GM19238 (cell line): Measurements from ENCODE around the gene ALB.

ENCODE experiments used
- DNase-seq: peaks from one replicate; pipeline ENCODE4 v3.0.0; 2011; ENCODE audit warnings: low spot score; ENCODE audit not compliant: insufficient read length

The ALB gene

DNA sequence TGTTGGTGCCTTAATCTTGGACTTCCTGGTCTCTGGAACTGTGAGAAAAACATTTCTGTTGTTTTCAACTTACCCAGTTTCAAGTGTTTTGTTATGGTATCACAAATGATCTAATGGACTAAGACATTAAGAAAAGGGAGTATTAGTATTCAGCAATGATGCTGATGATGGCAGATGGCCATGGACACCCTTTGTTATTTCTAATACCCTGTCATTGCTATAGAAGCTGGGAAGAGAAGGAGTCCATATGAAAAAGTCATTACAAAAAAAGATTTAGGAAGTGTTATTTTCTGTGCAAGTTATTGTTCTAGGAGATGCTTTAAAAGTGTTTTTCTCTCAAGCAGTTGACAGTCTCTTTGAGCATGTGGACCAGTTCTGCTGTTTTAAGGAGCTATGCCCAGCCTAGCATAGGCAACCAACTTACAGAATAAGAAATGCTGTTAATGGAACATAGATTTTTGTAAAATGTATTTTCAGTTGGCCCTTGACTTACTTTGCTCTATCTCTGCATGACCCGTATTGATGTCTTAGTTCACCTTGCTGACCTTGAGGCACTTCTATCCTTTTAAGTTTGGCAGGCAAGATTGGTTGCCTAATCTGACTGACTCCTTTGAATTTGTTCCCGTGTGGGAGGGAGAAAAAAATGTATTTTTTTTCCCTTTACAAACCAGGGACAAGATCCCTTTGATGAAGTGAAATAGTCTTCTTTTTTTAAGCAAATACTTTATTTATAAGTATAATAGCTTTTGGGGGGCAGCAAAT is 25.9 kb downstream of the ALB start:
- DNase-seq: no peak

DNA sequence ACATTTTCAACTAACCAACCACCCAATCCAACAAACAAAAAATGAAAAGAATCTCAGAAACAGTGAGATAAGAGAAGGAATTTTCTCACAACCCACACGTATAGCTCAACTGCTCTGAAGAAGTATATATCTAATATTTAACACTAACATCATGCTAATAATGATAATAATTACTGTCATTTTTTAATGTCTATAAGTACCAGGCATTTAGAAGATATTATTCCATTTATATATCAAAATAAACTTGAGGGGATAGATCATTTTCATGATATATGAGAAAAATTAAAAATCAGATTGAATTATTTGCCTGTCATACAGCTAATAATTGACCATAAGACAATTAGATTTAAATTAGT is 27.7 kb downstream of the ALB start:
- no peak for DNase-seq

DNA sequence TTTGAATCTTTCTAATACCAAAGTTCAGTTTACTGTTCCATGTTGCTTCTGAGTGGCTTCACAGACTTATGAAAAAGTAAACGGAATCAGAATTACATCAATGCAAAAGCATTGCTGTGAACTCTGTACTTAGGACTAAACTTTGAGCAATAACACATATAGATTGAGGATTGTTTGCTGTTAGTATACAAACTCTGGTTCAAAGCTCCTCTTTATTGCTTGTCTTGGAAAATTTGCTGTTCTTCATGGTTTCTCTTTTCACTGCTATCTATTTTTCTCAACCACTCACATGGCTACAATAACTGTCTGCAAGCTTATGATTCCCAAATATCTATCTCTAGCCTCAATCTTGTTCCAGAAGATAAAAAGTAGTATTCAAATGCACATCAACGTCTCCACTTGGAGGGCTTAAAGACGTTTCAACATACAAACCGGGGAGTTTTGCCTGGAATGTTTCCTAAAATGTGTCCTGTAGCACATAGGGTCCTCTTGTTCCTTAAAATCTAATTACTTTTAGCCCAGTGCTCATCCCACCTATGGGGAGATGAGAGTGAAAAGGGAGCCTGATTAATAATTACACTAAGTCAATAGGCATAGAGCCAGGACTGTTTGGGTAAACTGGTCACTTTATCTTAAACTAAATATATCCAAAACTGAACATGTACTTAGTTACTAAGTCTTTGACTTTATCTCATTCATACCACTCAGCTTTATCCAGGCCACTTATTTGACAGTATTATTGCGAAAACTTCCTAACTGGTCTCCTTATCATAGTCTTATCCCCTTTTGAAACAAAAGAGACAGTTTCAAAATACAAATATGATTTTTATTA is 28.3 kb downstream of the ALB start:
- DNase-seq: no peak

DNA sequence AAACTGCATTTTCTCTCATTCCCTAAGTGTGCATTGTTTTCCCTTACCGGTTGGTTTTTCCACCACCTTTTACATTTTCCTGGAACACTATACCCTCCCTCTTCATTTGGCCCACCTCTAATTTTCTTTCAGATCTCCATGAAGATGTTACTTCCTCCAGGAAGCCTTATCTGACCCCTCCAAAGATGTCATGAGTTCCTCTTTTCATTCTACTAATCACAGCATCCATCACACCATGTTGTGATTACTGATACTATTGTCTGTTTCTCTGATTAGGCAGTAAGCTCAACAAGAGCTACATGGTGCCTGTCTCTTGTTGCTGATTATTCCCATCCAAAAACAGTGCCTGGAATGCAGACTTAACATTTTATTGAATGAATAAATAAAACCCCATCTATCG is 29.1 kb downstream of the ALB start:
- no peak for DNase-seq

GRCh38 chr4:73434311-73434710 is 30.2 kb downstream of the ALB start:
- no peak for DNase-seq

DNA sequence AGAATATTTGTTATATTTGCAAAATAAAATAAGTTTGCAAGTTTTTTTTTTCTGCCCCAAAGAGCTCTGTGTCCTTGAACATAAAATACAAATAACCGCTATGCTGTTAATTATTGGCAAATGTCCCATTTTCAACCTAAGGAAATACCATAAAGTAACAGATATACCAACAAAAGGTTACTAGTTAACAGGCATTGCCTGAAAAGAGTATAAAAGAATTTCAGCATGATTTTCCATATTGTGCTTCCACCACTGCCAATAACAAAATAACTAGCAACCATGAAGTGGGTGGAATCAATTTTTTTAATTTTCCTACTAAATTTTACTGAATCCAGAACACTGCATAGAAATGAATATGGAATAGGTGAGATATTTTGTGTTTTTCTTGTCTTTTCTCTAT is 31.9 kb downstream of the ALB start, which contains the start of gene AFP:
AFP (plus strand) TSS at position 238 of the 400 bp plus-strand sequence; CDS start at position 280, 42 bp downstream.
- no peak for DNase-seq

- DNase-seq: no peak
Observed at GRCh38 chr4:73436674-73437557, 32.8 kb downstream of the ALB start.

DNA sequence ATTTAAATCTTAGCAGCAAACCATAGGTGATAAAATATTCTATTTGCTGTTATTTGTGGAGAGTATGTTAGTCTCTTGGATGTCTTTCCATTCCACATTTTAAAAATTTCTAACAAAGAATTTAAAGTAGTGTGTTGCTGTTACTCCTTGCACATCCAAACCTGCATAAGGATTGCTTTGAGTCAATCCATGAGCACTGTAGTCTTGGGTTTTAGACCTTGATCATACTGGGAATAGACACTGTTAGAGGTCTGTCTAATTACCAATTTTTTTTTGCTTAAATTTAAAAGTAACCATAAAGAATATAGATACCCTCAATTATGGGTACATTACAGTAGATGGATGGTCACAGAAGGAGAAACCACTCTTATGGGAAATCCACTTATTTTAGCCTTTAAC is 33.5 kb downstream of the ALB start:
- no peak for DNase-seq

DNA sequence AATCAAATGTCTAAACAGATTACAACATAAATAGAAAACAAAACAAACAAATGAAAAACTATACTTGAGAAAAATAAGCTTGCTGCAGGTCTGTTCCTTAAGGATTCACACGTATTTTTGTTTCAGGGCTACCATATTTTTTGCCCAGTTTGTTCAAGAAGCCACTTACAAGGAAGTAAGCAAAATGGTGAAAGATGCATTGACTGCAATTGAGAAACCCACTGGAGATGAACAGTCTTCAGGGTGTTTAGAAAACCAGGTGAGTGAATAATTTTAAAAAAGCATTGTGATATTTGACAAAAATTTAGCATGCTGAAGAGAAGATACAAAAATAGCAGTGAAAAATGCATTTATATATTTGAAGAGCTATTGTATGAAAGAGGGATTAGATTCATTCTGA is 34.0 kb downstream of the ALB start:
- no peak for DNase-seq

DNA sequence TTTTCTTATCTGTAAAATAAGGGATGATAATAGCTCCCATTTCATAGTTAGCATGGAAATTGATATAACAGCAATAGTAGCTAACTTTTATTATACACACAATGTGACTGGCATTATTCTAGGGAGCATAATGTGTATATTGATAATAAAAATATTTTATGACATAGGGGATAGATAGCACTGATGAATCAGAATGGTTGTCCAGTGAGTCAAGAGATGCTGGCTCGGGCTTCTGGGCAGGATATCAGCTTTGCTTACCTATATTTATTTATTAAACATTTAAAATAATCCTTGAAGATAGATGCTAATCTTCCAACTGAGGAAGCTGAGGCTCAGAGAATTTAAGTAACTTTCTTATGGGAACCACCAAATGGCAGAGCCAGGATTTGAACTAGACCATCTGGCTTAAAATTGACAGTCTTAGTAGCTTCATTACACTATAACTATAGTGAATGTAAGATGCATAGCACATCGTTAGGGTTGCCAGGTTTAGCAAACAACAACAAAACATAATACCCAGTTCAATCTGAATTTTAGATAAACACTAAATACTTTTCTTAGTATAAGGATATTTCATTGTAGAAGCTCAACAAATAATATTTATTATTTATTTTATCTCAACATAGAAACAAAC is 34.6 kb downstream of the ALB start:
- DNase-seq: no peak

GRCh38 chr4:73439445-73439844 is 35.4 kb downstream of the ALB start:
- DNase-seq: no peak

GRCh38 chr4:73439991-73440390 is 35.9 kb downstream of the ALB start:
- no peak for DNase-seq

GRCh38 chr4:73440653-73441052 is 36.6 kb downstream of the ALB start:
- DNase-seq: no peak

DNA sequence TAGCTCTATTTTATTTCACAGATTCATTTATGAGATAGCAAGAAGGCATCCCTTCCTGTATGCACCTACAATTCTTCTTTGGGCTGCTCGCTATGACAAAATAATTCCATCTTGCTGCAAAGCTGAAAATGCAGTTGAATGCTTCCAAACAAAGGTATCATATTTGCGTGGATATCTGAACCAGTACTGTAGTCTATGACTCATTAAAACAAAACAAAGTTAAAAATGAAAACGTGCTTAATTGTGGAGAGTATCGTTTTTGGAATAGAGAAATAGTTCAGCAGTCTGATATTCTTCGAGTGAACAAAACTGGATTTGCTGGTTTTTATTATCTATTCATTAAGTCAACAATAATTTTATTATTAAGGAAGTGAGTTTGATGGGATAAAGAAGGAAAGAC is 38.2 kb downstream of the ALB start:
- DNase-seq: no peak

- DNase-seq: no peak
Observed at GRCh38 chr4:73443224-73443623, 39.1 kb downstream of the ALB start.

DNA sequence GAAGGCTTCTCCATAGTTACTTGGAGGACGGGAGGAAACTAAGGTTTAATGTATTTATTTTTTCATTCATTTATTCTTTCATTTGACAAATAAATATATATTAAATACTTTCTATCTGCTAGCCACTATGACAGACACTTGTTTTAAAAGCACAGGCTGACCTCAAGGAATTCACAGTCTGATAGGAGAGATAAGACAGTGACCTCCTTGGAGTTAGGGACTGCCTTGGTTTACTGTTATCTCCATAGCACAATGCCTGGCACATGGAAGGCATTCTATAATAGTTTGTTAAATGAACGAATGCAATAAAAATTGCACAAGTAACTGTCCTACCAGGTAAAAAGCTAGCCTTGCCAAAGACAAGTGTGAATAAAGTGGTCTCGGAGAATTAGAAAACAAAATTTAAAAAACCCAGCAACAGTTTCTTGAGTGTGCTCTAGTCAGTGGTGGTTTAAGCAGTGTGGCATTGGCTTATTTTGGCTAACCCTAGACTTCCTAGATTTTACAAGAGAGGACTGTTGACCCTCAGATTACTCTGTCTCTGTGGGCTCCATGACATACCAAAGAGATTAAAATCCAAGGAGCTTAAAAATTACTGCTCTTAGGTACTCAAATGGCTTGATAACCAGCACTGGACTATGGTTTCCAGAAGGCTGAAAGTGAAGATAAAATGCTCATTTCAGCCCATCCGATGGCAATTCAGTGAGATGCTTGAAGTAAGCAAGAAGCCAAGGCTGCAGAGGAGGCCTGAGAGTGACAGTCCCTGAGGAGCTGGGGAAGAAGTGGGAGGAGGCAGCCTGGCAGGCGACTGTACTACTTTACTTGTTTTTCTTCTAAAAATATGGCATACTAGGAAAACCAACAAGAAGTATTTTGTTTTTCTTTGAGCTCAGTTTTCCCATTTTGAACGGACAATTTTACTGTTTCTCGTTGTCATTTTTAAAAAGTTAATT is 41.6 kb downstream of the ALB start:
- DNase-seq: no peak

DNA sequence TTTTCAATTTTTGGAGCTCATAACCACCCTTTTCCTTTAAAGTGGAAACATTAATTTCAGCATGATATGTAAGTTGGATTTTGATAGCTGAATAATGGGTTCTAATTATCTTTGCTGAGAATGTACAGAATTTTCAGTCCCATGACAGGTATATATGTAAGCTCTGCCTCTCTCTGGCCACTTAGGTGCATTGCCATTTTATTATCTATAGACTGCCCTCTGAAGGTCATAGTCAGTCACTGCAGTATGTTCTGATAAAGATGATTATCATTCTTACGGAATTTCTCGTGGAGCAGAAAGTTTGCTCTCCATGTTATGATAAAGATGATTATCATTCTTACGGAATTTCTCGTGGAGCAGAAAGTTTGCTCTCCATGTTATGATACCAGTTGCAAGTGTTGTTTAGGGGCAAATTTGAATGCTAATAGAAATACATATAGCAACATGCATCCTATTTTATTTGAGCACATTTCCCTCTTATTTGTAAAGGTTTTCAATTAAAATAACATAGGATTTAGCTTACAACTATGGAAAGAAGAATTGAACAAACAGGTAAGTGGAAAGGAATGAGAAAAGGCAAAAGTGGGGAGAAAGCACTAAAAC is 42.4 kb downstream of the ALB start:
- DNase-seq: peak; percentile 10

GRCh38 chr4:73447671-73448070 is 43.6 kb downstream of the ALB start:
- DNase-seq: no peak

- DNase-seq: no peak
Observed at GRCh38 chr4:73448448-73449203, 44.5 kb downstream of the ALB start.
